GM19452 (cell line): ENCODE data around the gene VSIG10L.

Experiments used
- ATAC-seq: cut with Tn5 transposase; IDR thresholded peaks from one replicate; pipeline ENCODE4 v1.9.1; 2021; ENCODE audit not compliant: unreplicated experiment

The VSIG10L gene

DNA sequence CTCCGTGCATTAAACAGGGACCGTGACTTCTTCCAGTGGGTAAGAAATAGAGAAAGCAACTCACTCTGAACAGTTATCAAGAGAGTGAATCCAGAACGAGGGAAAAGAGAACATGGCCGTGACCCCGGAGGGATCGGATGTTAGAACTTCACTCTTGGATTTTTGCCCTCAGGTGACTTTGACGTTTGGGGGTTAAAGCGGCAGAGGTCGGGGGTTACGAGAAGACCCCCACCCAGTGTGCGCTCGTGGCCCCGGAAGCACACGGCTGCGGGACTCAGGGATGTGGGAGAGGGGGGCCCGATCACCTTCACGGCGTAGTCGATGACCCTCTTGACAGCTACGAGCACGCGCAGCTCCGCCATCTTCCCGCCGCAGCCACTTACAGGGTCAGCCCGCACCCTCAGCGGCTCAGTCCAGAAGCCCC, 24.0 kb upstream of the VSIG10L start, which contains the start of gene ETFB:
ETFB (minus strand) TSS at position 424 of the 424 bp plus-strand sequence; CDS start at position 362, 62 bp downstream.
- no peak for ATAC-seq

DNA sequence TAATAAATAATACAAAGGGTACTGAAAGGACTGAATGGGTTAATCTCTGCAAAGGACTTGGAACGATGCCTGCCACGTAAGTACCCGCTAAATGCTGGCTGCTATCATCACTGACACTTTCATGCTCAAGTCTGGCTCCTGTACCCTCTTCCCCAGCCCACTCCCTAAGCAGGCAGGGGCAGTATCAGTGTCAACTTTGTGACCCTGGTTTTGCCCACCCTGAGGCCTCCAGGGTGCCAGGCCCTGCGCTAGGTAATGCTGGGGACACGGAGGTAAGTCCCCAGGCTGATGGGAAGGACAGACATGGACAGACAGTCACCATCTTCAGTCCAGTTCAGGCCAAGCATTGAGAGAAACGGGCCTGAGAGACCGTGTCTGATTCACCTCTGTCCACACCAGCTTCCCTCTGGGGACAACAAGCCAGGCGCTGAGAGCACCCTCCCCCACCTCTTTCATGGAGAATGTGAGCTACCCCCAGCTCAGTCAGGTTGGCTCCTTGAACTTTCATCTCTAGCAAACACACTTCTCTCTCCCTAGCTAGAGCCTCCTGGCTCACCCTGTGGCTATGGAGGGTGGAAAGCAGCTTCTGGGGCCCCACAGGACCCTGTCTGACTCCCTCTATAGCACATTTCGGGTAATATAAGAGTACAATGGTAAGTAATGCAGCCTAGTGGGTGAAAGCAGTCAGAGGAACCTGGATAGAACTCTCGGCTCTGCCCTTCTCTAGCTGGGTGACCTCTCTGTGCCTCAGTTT, 23.4 kb upstream of the VSIG10L start:
- ATAC-seq = no peak

- ATAC-seq = no peak
Observed at GRCh38 chr19:51364200-51365106, 22.5 kb upstream of the VSIG10L start.

- no peak for ATAC-seq
Observed at GRCh38 chr19:51361239-51361638, 19.3 kb upstream of the VSIG10L start.

DNA sequence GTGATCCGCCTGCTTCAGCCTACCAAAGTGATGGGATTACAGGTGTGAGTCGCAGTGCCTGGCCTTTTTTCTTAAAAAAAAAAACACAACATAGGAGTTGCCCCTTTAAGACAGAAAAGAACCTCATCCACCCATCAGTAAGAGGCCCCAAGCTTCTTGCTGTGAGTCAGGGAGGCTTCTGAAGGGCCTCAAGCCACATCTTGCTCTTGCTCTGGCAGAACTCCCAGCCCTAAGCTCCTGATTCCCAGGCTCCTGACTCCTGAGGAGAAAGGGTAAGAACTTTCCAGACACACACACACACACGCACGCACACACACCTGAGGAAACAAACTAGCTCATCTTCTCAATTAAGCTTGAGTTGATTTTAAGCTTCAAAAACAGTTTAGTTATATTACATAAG, 17.4 kb upstream of the VSIG10L start:
- ATAC-seq = no peak

DNA sequence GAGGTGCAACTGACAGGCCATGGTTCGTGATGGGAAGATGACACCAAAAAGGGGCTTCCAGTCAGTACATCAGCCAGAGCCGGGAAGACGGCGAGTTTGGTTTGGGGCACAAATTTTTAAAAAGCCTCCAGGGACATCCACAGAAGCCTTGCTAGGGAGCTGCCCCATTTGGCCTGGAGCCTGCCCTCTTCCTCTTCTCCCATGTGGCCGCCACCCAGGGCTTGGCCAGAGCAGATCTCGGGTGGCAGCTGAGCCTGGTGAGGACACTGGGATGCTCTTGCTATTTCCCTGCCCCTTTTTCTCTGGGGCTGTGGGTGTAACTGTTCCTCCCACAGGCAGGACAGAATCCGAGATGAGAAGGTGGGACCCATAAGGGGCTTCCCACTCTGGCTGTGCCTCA, 16.0 kb upstream of the VSIG10L start:
- no peak for ATAC-seq

DNA sequence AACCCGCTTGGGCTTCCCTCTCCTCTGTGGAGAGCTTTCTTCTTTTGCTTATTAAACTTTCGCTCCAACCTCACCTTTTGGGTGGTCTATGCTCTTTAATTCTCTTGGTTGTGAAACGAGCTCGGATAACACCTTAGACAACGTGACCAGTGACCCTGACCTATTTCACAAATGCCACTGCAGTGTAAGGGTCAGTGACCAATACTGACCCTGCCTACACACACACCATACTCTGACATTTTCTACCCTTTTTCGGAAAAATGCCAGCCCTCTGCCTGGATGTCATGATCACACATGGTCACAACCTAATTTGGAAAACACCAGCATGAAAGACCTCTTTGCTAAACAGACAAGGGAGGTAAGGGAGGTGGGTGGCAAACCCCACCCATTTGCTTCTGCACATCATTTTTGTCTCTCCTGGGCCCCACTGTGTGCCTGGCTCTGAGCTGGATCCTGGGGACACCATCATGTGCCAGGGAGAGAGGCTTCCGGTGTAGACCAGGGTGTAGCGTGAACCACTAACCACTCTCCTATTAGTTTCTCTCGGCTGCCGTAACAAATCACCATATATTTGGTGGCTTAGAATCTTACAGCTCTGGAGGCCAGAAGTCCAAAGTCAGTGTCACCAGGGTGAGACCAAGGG, 14.3 kb upstream of the VSIG10L start:
- no peak for ATAC-seq

- no peak for ATAC-seq
Observed at GRCh38 chr19:51354742-51355148, 12.8 kb upstream of the VSIG10L start.

- ATAC-seq = no peak
Observed at GRCh38 chr19:51354103-51354741, 12.3 kb upstream of the VSIG10L start.

DNA sequence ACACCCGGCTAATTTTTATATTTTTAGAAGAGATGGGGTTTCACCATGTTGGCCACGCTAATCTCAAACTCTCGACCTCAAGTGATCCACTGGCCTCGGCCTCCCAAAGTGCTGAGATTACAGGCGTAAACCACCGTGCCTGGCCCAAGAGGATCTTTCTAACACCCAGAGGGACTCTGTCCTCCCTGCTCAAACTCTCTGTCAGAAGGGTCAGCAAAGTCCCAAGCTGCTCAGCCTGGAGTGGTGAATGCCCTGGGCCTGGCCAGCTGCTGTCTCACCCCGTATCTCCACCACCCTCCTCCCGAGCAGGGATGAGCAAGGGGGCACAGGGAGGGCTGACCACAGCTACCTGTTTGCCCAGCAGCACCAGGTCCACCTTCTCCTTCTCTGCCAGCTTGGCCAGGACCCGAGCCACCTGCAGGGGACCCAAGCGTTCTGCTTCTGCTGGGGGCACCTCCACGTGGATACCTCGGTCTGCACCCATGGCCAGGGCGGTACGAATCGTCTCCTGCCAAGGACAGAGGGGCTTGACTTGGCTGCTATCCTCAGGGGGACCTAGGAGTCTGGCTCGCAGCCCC, 10.9 kb upstream of the VSIG10L start:
- ATAC-seq = no peak

GRCh38 chr19:51351266-51351990, 9.5 kb upstream of the VSIG10L start:
- ATAC-seq = no peak

GRCh38 chr19:51347209-51347928, 5.4 kb upstream of the VSIG10L start:
- no peak for ATAC-seq

GRCh38 chr19:51346742-51347141, 4.8 kb upstream of the VSIG10L start:
- ATAC-seq = no peak

GRCh38 chr19:51345076-51345620, 3.2 kb upstream of the VSIG10L start:
- ATAC-seq = no peak

DNA sequence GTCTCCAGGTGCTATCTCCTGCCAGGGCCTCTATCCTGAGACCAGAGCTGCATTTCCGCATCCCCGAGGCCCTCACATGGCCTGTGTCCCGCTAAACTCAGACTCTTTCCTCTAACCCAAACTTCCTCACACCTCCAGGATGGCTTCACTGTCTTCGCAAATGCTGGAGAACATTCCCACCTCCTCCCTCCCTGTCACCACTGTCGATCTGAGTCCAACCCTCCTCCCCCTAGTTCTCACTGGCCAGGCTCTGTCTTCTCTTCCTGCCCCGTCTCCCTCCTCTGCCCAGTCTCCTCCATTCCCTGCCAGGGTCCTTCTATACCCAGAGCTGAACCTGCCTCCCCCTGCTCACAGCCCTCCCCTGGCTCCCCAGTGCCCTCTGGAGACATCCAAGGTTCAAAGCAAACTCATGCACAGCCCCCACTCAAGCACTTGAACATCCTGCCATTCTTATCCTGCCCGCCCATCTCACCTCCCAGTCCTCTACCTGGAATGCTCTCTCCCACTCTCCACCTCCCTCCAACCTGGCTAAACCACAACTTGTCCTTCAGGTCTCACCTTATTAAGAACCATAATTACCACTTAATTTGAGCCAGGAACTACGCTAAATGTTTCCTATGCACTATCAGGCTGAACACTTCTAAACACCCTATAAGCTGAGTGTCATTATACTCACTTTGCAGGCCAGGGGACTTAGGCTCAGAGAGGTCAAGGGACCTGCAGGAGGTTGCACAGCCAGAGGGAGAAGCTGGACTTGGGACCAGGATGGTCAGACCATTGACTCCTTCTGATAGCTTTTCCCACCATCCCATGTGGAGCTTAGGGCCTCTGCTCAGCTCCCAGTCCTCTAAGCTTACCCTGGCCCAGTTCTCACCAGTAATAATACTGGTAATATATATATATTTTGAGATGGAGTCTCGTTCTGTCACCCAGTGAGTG, 961 bp upstream of the VSIG10L start:
- ATAC-seq = no peak

DNA sequence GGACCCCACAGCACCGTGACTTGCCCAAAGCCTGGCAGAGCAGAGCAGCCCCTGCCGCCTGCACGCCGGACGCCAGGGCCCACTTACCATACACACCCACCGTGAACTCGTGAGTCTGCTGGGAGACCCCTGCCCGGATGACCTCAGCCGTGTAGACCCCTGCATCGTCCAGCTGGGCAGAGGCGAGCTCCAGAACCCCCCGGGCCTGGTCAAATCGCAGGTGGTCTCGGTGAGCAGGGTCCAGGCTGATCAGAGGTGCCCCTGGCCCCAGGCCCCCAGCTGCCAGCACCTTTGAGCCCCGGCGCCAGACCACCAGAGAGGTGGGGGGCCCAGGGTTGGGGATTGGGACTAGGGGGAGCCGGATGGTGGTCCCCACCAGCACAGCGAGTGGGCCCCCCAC, 873 bp downstream of the VSIG10L start:
- ATAC-seq = no peak

GRCh38 chr19:51339687-51340656, 2.0 kb downstream of the VSIG10L start:
- ATAC-seq = peak; percentile 39
